ENCODE data around the gene SLC16A8. TPM values are rescaled to one million over a fixed set of nuclear protein-coding genes. Genes with fewer than 3 reads are reported as not detected.

The SLC16A8 gene
- total and polyA plus RNA-seq, 2 of the 13 experiments (the other 11 are each of a cell fraction or from before 2014, with no cell fraction given), result not detected

DNA sequence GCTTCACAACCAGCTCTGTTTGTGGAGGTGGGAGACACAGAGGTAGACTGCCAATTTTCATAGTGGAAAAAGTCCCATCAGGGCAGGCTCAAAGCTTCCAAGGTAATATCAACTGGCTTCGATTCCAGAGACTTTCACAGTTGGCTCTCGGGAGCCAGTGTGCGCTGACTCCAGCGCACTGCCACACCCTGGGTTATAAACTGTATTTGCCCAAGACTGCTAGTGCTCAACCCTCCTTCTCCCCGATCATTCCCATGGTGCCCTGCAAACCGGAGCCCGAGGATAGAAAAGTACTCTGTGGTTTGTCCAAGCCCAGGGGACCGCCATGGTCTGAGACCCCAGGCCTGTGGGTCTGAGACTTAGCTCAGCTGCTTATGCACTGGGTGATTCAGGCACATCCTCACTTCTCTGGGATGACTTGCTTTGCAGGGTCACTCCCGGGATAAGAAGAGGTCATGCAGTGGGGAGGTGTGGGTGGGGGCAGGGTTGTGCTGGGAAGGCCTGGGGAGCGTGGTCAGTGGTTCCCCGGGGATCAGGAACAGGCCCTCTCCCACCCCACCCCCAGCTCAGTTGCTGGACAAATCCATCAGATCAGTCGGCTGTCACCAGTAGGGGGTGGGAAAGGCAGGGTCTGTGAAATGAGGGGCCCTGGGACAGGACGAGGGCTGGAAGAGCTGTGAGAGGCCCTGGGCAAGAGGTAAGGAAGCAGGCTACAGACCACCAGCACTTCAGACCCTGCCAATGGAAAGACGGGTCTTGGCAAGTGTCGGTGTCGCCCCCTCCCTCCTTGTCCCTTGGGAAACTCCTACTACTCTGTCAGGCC, 53.5 kb downstream of the SLC16A8 start (continued):
- TF ChIP-seq, protein P1, sequence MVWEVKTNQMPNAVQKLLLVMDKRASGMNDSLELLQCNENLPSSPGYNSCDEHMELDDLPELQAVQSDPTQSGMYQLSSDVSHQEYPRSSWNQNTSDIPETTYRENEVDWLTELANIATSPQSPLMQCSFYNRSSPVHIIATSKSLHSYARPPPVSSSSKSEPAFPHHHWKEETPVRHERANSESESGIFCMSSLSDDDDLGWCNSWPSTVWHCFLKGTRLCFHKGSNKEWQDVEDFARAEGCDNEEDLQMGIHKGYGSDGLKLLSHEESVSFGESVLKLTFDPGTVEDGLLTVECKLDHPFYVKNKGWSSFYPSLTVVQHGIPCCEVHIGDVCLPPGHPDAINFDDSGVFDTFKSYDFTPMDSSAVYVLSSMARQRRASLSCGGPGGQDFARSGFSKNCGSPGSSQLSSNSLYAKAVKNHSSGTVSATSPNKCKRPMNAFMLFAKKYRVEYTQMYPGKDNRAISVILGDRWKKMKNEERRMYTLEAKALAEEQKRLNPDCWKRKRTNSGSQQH (CRISPR knock-in tag; IDR thresholded peaks at IDR 0.05; ENCODE audit: low read depth), result no peak

DNA sequence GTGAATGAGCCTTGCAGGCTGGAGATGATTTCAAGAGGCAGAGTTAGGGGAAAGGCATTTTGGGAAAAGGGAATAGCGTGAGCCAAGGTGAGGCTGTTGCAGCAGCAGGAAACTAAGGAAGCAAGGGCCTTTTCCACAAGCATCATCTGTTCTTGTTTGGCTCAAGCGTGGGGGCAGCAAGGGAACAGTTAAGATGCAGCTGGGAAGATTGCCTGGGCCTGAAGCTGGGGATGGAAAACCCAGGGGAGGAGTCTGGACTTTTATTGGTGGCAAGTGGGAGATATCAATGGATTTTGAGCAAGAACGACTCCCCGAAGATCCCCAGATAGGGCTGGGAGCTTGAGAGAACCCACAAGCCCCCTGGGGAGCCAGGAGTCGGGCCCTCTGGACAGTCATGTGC, 54.1 kb downstream of the SLC16A8 start:
- ChIA-PET CTCF (ENCODE audit: low intra/inter-chr PET ratio, low total read pairs) (no interaction called here), POLR2A (no interaction called here)
- H3K4me2 ChIP-seq (ENCODE audit: low read depth, low read length), result 0 out of 2 replicates have a peak overlapping the region, but pooled peaks have one; percentile 15
- no peaks in the 10 kb centered on the region for H3K9me3 ChIP-seq (ENCODE audit: low read length)
- H3K27me3 ChIP-seq (ENCODE audit: control insufficient read depth in 1 of 2, insufficient read depth in 2 of 2, low read length in 2 of 2), result peaks cover 3 to 43% of the 10 kb centered on the region in 2 experiments; a peak in 3 of 5 replicates
- 9% methylated on average over 5 of the region's 5 CpGs for whole genome bisulfite sequencing (ENCODE audit: low lambda C conversion rate)
- H3K4me3 ChIP-seq (replicated peaks in 1 of 3; ENCODE audit: insufficient read depth in 1 of 3, low read depth in 2 of 3, low read length in 3 of 3), result no peak overlapping the region
- FAIRE-seq (no peak), ATAC-seq (no peak), DNase-seq (ENCODE audit: low spot score) (no peak)
- H4K20me1 ChIP-seq (ENCODE audit: insufficient read depth, low read length), result no peaks in the 10 kb centered on the region
- no TSS peak for BruUV-seq (replicated peaks)
- no peaks in the 10 kb centered on the region for H3K36me3 ChIP-seq (replicated peaks in 1 of 2; ENCODE audit: control insufficient read depth in 1 of 2, insufficient read depth in 2 of 2, low read length in 2 of 2)
- intact Hi-C loops (cut with micrococcal nuclease; ENCODE audit: unreplicated experiment) (no loop called here), in situ Hi-C loops (cut with HindIII; ENCODE audit: extremely low pct_ligation_motif_present, low pct_unique_long_range_greater_than_20kb) (no loop called here)
- no peak overlapping the region for H3K9ac ChIP-seq (ENCODE audit: insufficient read depth, low read depth, low read length)
- H2AFZ ChIP-seq (ENCODE audit: low read length), result no peak overlapping the region
- H3K79me2 ChIP-seq (ENCODE audit: insufficient read depth, low read length), result no peaks in the 10 kb centered on the region
- no peak overlapping the region for H3K27ac ChIP-seq (ENCODE audit: extremely low read length, insufficient read depth, low read length)
- H3K4me1 ChIP-seq (ENCODE audit: insufficient read depth, low read length), result peaks cover 67% of the 10 kb centered on the region
- TF ChIP-seq ZNF660 (CRISPR knock-in tag; IDR thresholded peaks at IDR 0.05; ENCODE audit: borderline replicate concordance, low read depth), result no peak
- no peak for TF ChIP-seq ZBTB26 (CRISPR knock-in tag; IDR thresholded peaks at IDR 0.05; ENCODE audit: borderline replicate concordance)
- TF ChIP-seq, protein P2, sequence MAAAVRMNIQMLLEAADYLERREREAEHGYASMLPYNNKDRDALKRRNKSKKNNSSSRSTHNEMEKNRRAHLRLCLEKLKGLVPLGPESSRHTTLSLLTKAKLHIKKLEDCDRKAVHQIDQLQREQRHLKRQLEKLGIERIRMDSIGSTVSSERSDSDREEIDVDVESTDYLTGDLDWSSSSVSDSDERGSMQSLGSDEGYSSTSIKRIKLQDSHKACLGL (CRISPR knock-in tag; IDR thresholded peaks at IDR 0.05), result no peak
- TF ChIP-seq LCORL (IDR thresholded peaks at IDR 0.05), result no peak
- TF ChIP-seq LCORL (CRISPR knock-in tag; IDR thresholded peaks at IDR 0.05), result no peak
- no peak for TF ChIP-seq ZNF207 (IDR thresholded peaks at IDR 0.05; ENCODE audit: borderline replicate concordance)
- TF ChIP-seq XRCC5 (optimal IDR thresholded peaks at IDR 0.05; ENCODE audit: low read length), result no peak
- no peak for TF ChIP-seq HMGXB3 (CRISPR knock-in tag; IDR thresholded peaks at IDR 0.05; ENCODE audit: borderline replicate concordance)
- TF ChIP-seq, protein P3, sequence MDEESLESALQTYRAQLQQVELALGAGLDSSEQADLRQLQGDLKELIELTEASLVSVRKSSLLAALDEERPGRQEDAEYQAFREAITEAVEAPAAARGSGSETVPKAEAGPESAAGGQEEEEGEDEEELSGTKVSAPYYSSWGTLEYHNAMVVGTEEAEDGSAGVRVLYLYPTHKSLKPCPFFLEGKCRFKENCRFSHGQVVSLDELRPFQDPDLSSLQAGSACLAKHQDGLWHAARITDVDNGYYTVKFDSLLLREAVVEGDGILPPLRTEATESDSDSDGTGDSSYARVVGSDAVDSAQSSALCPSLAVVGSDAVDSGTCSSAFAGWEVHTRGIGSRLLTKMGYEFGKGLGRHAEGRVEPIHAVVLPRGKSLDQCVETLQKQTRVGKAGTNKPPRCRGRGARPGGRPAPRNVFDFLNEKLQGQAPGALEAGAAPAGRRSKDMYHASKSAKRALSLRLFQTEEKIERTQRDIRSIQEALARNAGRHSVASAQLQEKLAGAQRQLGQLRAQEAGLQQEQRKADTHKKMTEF (CRISPR knock-in tag; IDR thresholded peaks at IDR 0.05), result no peak
- TF ChIP-seq SMAD1 (CRISPR knock-in tag; IDR thresholded peaks at IDR 0.05; ENCODE audit: borderline replicate concordance, low read depth), result no peak
- TF ChIP-seq ZNF678 (CRISPR knock-in tag; IDR thresholded peaks at IDR 0.05), result no peak
- TF ChIP-seq NCOA5 (CRISPR knock-in tag; IDR thresholded peaks at IDR 0.05), result no peak
